RWPE2 (cell line): ENCODE measurements around the gene OBI1.

Experiments used
- ATAC-seq: fragments of 200-7000 bp; cut with Tn5 transposase; 3 replicates; pipeline ENCODE4 v1.9.1; 2021; ENCODE audit warnings: low read depth
- DNase-seq: peaks from one replicate; pipeline ENCODE4 v3.0.0-alpha.2; 2020; ENCODE audit warnings: low spot score
- H3K27ac ChIP-seq: fragments of 450-650 bp; 2 replicates; pipeline ENCODE4 v1.5.1; 2017; ENCODE audit warnings: mild to moderate bottlenecking; ENCODE audit not compliant: poor library complexity, severe bottlenecking
- H3K27me3 ChIP-seq: fragments of 250-450 bp; sonication (Bioruptor Pico); 2 replicates; pipeline ENCODE4 v1.5.1; 2021; ENCODE audit warnings: mild to moderate bottlenecking, moderate library complexity; ENCODE audit not compliant: insufficient read depth, poor library complexity, severe bottlenecking
- H3K36me3 ChIP-seq: fragments of 250-450 bp; sonication (Bioruptor Pico); 2 replicates; pipeline ENCODE4 v1.5.1; 2020; ENCODE audit warnings: low read depth, mild to moderate bottlenecking, moderate library complexity
- H3K4me1 ChIP-seq: fragments of 250-450 bp; sonication (Bioruptor Pico); 2 replicates; pipeline ENCODE4 v1.5.1; 2021; ENCODE audit warnings: mild to moderate bottlenecking, moderate library complexity; ENCODE audit not compliant: insufficient read depth, poor library complexity, severe bottlenecking
- H3K4me3 ChIP-seq: fragments of 250-450 bp; sonication (Bioruptor Pico); 2 replicates; pipeline ENCODE4 v1.5.1; 2021; ENCODE audit warnings: mild to moderate bottlenecking, moderate library complexity; ENCODE audit not compliant: severe bottlenecking
- H3K9me3 ChIP-seq: fragments of 250-450 bp; sonication (Bioruptor Pico); 2 replicates; pipeline ENCODE4 v1.5.1; 2021; ENCODE audit warnings: mild to moderate bottlenecking, moderate library complexity; ENCODE audit not compliant: severe bottlenecking
- CTCF ChIP-seq: fragments of 450-650 bp; IDR thresholded peaks from one replicate; pipeline ENCODE4 v1.5.1; 2017; ENCODE audit warnings: mild to moderate bottlenecking, moderate library complexity; ENCODE audit not compliant: poor library complexity, severe bottlenecking

Gene OBI1

DNA sequence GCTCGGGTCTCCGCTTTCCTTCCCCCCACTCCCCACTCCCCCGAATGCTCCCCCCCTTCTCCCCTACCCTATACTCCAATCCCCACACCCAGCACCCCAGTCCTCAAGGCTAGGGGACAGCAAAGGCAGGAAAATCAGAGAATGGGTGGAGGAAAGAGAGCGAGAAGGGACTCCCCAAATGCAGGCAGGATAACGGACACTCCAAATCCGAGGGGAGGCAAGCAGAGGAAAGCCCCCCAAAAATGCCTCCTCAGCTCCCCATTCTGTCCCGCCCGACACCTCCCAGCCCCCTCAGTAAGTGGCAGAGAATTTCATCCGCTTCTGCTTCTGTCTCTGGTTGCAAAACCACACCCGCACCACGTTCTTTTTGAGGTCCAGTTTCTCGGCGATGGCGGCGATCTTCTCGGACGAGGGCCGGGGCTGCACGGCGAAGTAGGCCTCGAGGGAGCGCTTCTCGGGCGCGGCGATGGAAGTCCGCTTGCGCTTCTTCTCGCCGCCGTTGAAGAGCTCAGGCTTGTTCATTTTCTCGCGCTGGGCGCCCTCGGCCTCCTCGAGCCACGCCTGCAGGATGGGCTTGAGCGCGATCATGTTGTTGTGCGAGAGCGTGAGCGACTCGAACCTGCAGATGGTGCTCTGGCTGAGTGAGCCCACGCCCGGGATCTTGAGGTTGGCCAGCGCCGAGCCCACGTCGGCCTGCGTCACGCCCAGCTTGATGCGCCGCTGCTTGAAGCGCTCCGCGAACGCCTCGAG lies 57.7 kb downstream of the OBI1 start:
- Histone ChIP-seq H3K27ac (no peak overlapping the region), H3K4me1 (no peaks in the 10 kb centered on the region), H3K9me3 (no peaks in the 10 kb centered on the region), H3K27me3 (peaks cover 96% of the 10 kb centered on the region), H3K36me3 (no peaks in the 10 kb centered on the region), H3K4me3 (no peak overlapping the region)
- no peak for ATAC-seq
- DNase-seq: peak; percentile 30
- TF ChIP-seq CTCF: no peak

GRCh38 chr13:78600280-78600883 lies 58.6 kb downstream of the OBI1 start:
- H3K27ac ChIP-seq: no peak overlapping the region
- ATAC-seq: no peak
- no peaks in the 10 kb centered on the region for H3K9me3 ChIP-seq
- H3K4me1 ChIP-seq: no peaks in the 10 kb centered on the region
- no peaks in the 10 kb centered on the region for H3K36me3 ChIP-seq
- DNase-seq: no peak
- TF ChIP-seq CTCF: no peak
- H3K27me3 ChIP-seq: peaks cover 96% of the 10 kb centered on the region
- no peak overlapping the region for H3K4me3 ChIP-seq

DNA sequence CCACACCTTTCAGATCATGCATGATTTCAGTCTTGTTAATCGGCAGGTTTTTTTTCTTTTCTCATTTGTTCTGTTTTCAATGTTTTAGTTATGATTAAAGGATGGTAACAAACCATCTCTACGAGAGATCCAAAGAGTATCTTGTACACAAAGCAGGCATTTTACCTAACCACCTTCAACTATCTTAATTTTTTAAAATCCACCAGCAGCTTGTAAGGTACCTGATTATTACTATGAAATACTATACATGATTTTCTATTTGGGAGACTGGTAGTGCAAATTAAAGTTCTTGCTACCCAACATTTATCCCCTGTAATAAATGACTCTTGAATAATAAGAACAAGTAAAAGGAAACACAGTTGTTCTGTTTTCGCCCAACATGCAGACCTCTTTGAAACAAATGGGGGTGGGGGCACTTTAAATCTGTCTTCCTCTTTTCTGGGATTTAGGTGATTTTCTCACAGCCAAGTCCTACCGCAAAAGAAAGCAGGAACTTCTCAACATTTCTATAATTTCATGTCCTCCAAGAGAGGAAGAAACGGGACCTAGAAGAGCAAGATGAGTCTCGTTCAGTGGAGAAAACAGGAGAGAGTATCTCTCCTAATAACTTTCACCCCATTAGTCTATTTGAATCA lies 59.2 kb downstream of the OBI1 start:
- ATAC-seq: no peak
- TF ChIP-seq CTCF: no peak
- H3K9me3 ChIP-seq: no peaks in the 10 kb centered on the region
- no peak overlapping the region for H3K27ac ChIP-seq
- H3K36me3 ChIP-seq: no peaks in the 10 kb centered on the region
- H3K4me3 ChIP-seq: no peak overlapping the region
- DNase-seq: no peak
- H3K4me1 ChIP-seq: no peaks in the 10 kb centered on the region
- peaks cover 96% of the 10 kb centered on the region for H3K27me3 ChIP-seq

DNA sequence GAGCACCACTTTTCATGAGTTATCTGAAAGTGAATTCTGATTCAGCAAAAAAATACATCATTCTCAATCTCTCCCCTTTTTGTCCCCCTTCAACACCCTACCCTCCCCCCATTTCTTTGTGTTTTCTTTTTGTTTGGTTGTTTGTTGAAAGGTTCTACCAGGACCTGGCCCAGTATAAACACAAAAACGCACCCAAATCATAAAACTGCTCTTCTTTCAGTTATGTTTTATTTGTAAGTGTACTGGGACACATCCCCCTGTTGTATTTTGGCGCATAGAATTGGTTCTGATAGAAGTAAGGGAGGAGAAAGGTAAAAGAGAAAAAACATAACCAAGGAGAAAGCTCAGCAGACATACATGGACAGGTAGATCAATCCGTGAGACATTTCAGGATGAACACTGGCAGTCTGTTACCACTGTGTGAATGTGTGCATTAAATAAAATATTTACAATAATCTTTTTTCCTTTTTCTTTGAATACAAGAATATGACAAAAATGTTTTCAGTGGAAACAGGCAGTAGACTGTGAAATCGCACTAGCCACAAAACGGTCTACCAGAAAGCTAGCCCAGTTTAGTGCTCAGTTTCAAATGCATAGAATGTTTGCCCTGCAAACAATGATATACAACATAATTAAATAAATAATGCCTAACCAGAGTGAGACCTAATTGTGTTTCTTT lies 59.9 kb downstream of the OBI1 start:
- ATAC-seq (no peak), DNase-seq (no peak)
- no peaks in the 10 kb centered on the region for H3K4me1 ChIP-seq
- no peak for TF ChIP-seq CTCF
- peaks cover 96% of the 10 kb centered on the region for H3K27me3 ChIP-seq
- no peaks in the 10 kb centered on the region for H3K9me3 ChIP-seq
- H3K4me3 ChIP-seq: no peak overlapping the region
- H3K36me3 ChIP-seq: no peaks in the 10 kb centered on the region
- H3K27ac ChIP-seq: no peak overlapping the region
